GM19452 (cell line): Measurements from ENCODE around the gene ADAMTS15.

Experiments used
- ATAC-seq: cut with Tn5 transposase; IDR thresholded peaks from one replicate; pipeline ENCODE4 v1.9.1; 2021; ENCODE audit not compliant: unreplicated experiment

ADAMTS15 gene

GRCh38 chr11:130478204-130478701 is 29.8 kb downstream of the ADAMTS15 start:
- no peak for ATAC-seq

GRCh38 chr11:130478881-130479280 is 30.4 kb downstream of the ADAMTS15 start:
- ATAC-seq: no peak

- ATAC-seq: no peak
Observed at GRCh38 chr11:130480186-130480585, 31.7 kb downstream of the ADAMTS15 start.

- ATAC-seq: no peak
Observed at GRCh38 chr11:130480711-130481140, 32.3 kb downstream of the ADAMTS15 start.

GRCh38 chr11:130483124-130483523 is 34.7 kb downstream of the ADAMTS15 start:
- ATAC-seq: no peak

GRCh38 chr11:130485983-130486382 is 37.5 kb downstream of the ADAMTS15 start:
- ATAC-seq: no peak

- no peak for ATAC-seq
Observed at GRCh38 chr11:130486391-130486836, 38.0 kb downstream of the ADAMTS15 start.

- ATAC-seq: no peak
Observed at GRCh38 chr11:130486987-130487923, 38.8 kb downstream of the ADAMTS15 start.

GRCh38 chr11:130487924-130488815 is 39.7 kb downstream of the ADAMTS15 start:
- ATAC-seq: no peak

- ATAC-seq: no peak
Observed at GRCh38 chr11:130488848-130489584, 40.6 kb downstream of the ADAMTS15 start.

- no peak for ATAC-seq
Observed at GRCh38 chr11:130489716-130490115, 41.3 kb downstream of the ADAMTS15 start.

- ATAC-seq: no peak
Observed at GRCh38 chr11:130490682-130491449, 42.4 kb downstream of the ADAMTS15 start.

GRCh38 chr11:130498181-130498580 is 49.7 kb downstream of the ADAMTS15 start:
- ATAC-seq: no peak

GRCh38 chr11:130499828-130500227 is 51.4 kb downstream of the ADAMTS15 start:
- no peak for ATAC-seq

GRCh38 chr11:130504317-130504716 is 55.9 kb downstream of the ADAMTS15 start:
- ATAC-seq: no peak

GRCh38 chr11:130508913-130509312 is 60.5 kb downstream of the ADAMTS15 start:
- no peak for ATAC-seq

- no peak for ATAC-seq
Observed at GRCh38 chr11:130509942-130510341, 61.5 kb downstream of the ADAMTS15 start.

GRCh38 chr11:130510407-130511006 is 62.1 kb downstream of the ADAMTS15 start:
- ATAC-seq: no peak

GRCh38 chr11:130511765-130512164 is 63.3 kb downstream of the ADAMTS15 start:
- ATAC-seq: no peak
